ENCODE data around the gene IMP3.

GRCh38 chr15:75590239-75590638, 49.8 kb downstream of the IMP3 start:
- TF ChIP-seq CTCF (IDR thresholded peaks at IDR 0.05) (no peak), POLR2AphosphoS5 (IDR thresholded peaks at IDR 0.05; ENCODE audit: low read depth, low read length) (no peak), PBX3 (IDR thresholded peaks at IDR 0.05) (no peak), JUND (IDR thresholded peaks at IDR 0.05) (no peak), EP300 (IDR thresholded peaks at IDR 0.05; ENCODE audit: borderline replicate concordance in 1 of 2, low read depth in 1 of 2, low read length in 1 of 2) (no peak)

Measured in SK-N-SH (cell line).